IPS DF 6.9 (cell line): ENCODE measurements around the gene EIF2B1.
"Not testable (repeated sequence)": the region's sequence is repeated elsewhere in the genome, so short reads cannot be mapped to it uniquely, and the experiment has no call there.

ENCODE experiments used
- DNase-seq: peaks from one replicate; pipeline ENCODE4 v3.0.0-alpha.2; 2013; ENCODE audit warnings: low read depth, low spot score
- H3K27ac ChIP-seq: one replicate; pipeline ENCODE4 v1.5.1; 2013; ENCODE audit warnings: low read length, control low read depth
- H3K27me3 ChIP-seq: 2 replicates; pipeline ENCODE4 v1.6.1; 2013; ENCODE audit warnings: mild to moderate bottlenecking, low read length; ENCODE audit not compliant: control insufficient read depth, insufficient read depth
- H3K36me3 ChIP-seq: 2 replicates; pipeline ENCODE4 v1.6.1; 2013; ENCODE audit warnings: low read length; ENCODE audit not compliant: control insufficient read depth, insufficient read depth
- H3K4me1 ChIP-seq: 2 replicates; pipeline ENCODE4 v1.6.1; 2013; ENCODE audit warnings: low read length; ENCODE audit not compliant: control insufficient read depth, insufficient read depth
- H3K4me3 ChIP-seq: 2 replicates; pipeline ENCODE4 v1.5.1; 2013; ENCODE audit warnings: mild to moderate bottlenecking, low read length
- H3K9me3 ChIP-seq: 2 replicates; pipeline ENCODE4 v1.6.1; 2013; ENCODE audit warnings: low read length, inconsistent platforms; ENCODE audit not compliant: control insufficient read depth, insufficient read depth
- WGBS: extraction: QIAGEN DNeasy Blood & Tissue Kit; methylation state at CpG from one replicate; pipeline ENCODE4 v1.1.7; 2013; ENCODE audit warnings: mixed read lengths, missing lambda C conversion rate; ENCODE audit not compliant: insufficient read length, insufficient coverage; 5-methylcytosine and 5-hydroxymethylcytosine counted together

Gene EIF2B1

GRCh38 chr12:123599721-123600120 lies 33.8 kb downstream of the EIF2B1 start:
- Histone ChIP-seq H3K9me3 (no peaks in the 10 kb centered on the region), H3K4me3 (no peak overlapping the region), H3K4me1 (no peaks in the 10 kb centered on the region), H3K36me3 (no peaks in the 10 kb centered on the region; the same call in 1 of the 2 replicates), H3K27me3 (no peaks in the 10 kb centered on the region), H3K27ac (no peak overlapping the region)
- DNase-seq, result no peak
- no CpG with 5 or more reads among the region's 7 CpGs for WGBS

- no peaks in the 10 kb centered on the region; the same call in 1 of the 2 replicates for H3K36me3 ChIP-seq
- H3K4me1 ChIP-seq, result no peaks in the 10 kb centered on the region
- no peaks in the 10 kb centered on the region for H3K9me3 ChIP-seq
- DNase-seq, result no peak
- H3K27me3 ChIP-seq, result no peaks in the 10 kb centered on the region
- 100% methylated on average over 1 of the region's 1 CpG for WGBS
- H3K27ac ChIP-seq, result no peak overlapping the region
- H3K4me3 ChIP-seq, result no peak overlapping the region
These were observed 34.2 kb downstream of the EIF2B1 start for GRCh38 chr12:123599310-123599709.

- DNase-seq, result no peak
- no peaks in the 10 kb centered on the region for H3K27me3 ChIP-seq
- no peaks in the 10 kb centered on the region; the same call in 1 of the 2 replicates for H3K36me3 ChIP-seq
- no peak overlapping the region for H3K27ac ChIP-seq
- H3K9me3 ChIP-seq, result no peaks in the 10 kb centered on the region
- H3K4me3 ChIP-seq, result no peak overlapping the region
- H3K4me1 ChIP-seq, result no peaks in the 10 kb centered on the region
- WGBS, result no CpG with 5 or more reads among the region's 3 CpGs
These were observed 35.0 kb downstream of the EIF2B1 start for GRCh38 chr12:123598522-123598921.

GRCh38 chr12:123597100-123597499 lies 36.4 kb downstream of the EIF2B1 start:
- H3K4me3 ChIP-seq, result no peak overlapping the region
- H3K36me3 ChIP-seq, result peaks cover 1% of the 10 kb centered on the region; the same call in 1 of the 2 replicates
- DNase-seq, result no peak
- H3K4me1 ChIP-seq, result no peaks in the 10 kb centered on the region
- WGBS, result no CpG with 5 or more reads among the region's 3 CpGs
- H3K9me3 ChIP-seq, result no peaks in the 10 kb centered on the region
- H3K27ac ChIP-seq, result no peak overlapping the region
- no peaks in the 10 kb centered on the region for H3K27me3 ChIP-seq

- H3K4me3 ChIP-seq, result no peak overlapping the region
- no peaks in the 10 kb centered on the region for H3K4me1 ChIP-seq
- DNase-seq, result no peak
- H3K27ac ChIP-seq, result no peak overlapping the region
- no peaks in the 10 kb centered on the region for H3K27me3 ChIP-seq
- H3K36me3 ChIP-seq, result peaks cover 3% of the 10 kb centered on the region; the same call in 1 of the 2 replicates
- H3K9me3 ChIP-seq, result no peaks in the 10 kb centered on the region
These were observed 37.8 kb downstream of the EIF2B1 start for GRCh38 chr12:123595729-123596128.

GRCh38 chr12:123591702-123592481 lies 41.6 kb downstream of the EIF2B1 start:
- H3K4me3 ChIP-seq, result no peak overlapping the region
- H3K36me3 ChIP-seq, result peaks cover 11% of the 10 kb centered on the region; the same call in 1 of the 2 replicates
- no CpG with 5 or more reads among the region's 8 CpGs for WGBS
- H3K4me1 ChIP-seq, result no peaks in the 10 kb centered on the region
- H3K27ac ChIP-seq, result no peak overlapping the region
- H3K27me3 ChIP-seq, result no peaks in the 10 kb centered on the region
- DNase-seq, result no peak
- H3K9me3 ChIP-seq, result no peaks in the 10 kb centered on the region

- H3K4me3 ChIP-seq, result no peak overlapping the region
- DNase-seq, result no peak
- no peaks in the 10 kb centered on the region for H3K4me1 ChIP-seq
- H3K27me3 ChIP-seq, result no peaks in the 10 kb centered on the region
- no peaks in the 10 kb centered on the region; the same call in 1 of the 2 replicates for H3K9me3 ChIP-seq
- WGBS, result no CpG with 5 or more reads among the region's 4 CpGs
- H3K36me3 ChIP-seq, result no peaks in the 10 kb centered on the region
- H3K27ac ChIP-seq, result no peak overlapping the region
These were observed 52.7 kb downstream of the EIF2B1 start for GRCh38 chr12:123580772-123581171.

- H3K4me1 ChIP-seq, DNase-seq, H3K36me3 ChIP-seq, H3K9me3 ChIP-seq, H3K4me3 ChIP-seq, H3K27ac ChIP-seq, H3K27me3 ChIP-seq: not testable (repeated sequence)
- no CpG with 5 or more reads among the region's 4 CpGs for WGBS
These were observed 54.7 kb downstream of the EIF2B1 start for GRCh38 chr12:123578829-123579228.

- DNase-seq, result no peak
These were observed 55.2 kb downstream of the EIF2B1 start for GRCh38 chr12:123578243-123578642.

GRCh38 chr12:123576611-123577010 lies 56.9 kb downstream of the EIF2B1 start:
- Histone ChIP-seq H3K27me3 (no peaks in the 10 kb centered on the region), H3K4me1 (no peaks in the 10 kb centered on the region), H3K4me3 (no peak overlapping the region), H3K9me3 (no peaks in the 10 kb centered on the region; the same call in 1 of the 2 replicates), H3K27ac (no peak overlapping the region), H3K36me3 (no peaks in the 10 kb centered on the region)
- no peak for DNase-seq
- no CpG with 5 or more reads among the region's 1 CpG for WGBS

More at GRCh38 chr12:123578243-123578642, 55.2 kb downstream of the EIF2B1 start:
- Histone ChIP-seq H3K4me1 (no peaks in the 10 kb centered on the region), H3K4me3 (no peak overlapping the region), H3K9me3 (no peaks in the 10 kb centered on the region; the same call in 1 of the 2 replicates), H3K36me3 (no peaks in the 10 kb centered on the region), H3K27me3 (no peaks in the 10 kb centered on the region), H3K27ac (no peak overlapping the region)
- no CpG with 5 or more reads among the region's 3 CpGs for WGBS

GRCh38 chr12:123573870-123574269 lies 59.6 kb downstream of the EIF2B1 start:
- no peak overlapping the region for H3K4me3 ChIP-seq
- no CpG with 5 or more reads among the region's 4 CpGs for WGBS

More at GRCh38 chr12:123573870-123574269, 59.6 kb downstream of the EIF2B1 start:
- no peaks in the 10 kb centered on the region for H3K36me3 ChIP-seq
- no peak overlapping the region for H3K27ac ChIP-seq
- no peaks in the 10 kb centered on the region for H3K27me3 ChIP-seq
- H3K4me1 ChIP-seq, result no peaks in the 10 kb centered on the region
- no peaks in the 10 kb centered on the region; the same call in 1 of the 2 replicates for H3K9me3 ChIP-seq
- DNase-seq, result no peak
